Measurements from ENCODE around the gene TH.
A peak's percentile ranks its signal among the peaks of the same experiment; 100 is the strongest.
"Not testable (repeated sequence)": the region's sequence is repeated elsewhere in the genome, so short reads cannot be mapped to it uniquely, and the experiment has no call there.

TH gene

GRCh38 chr11:2179516-2179915 lies 7.9 kb upstream of the TH start:
- no peak for DNase-seq (ENCODE audit: extremely low read depth in 1 of 2, low read depth in 1 of 2)

- no peak for DNase-seq (ENCODE audit: extremely low read depth in 1 of 2, low read depth in 1 of 2)
These were observed 7.4 kb upstream of the TH start for GRCh38 chr11:2178906-2179494.

- not testable (repeated sequence) for DNase-seq (ENCODE audit: extremely low read depth in 1 of 2, low read depth in 1 of 2)
These were observed 6.6 kb upstream of the TH start for GRCh38 chr11:2178055-2178773.

GRCh38 chr11:2177076-2177475 lies 5.5 kb upstream of the TH start:
- no peak for DNase-seq (ENCODE audit: extremely low read depth in 1 of 2, low read depth in 1 of 2)

GRCh38 chr11:2176389-2176900 lies 4.8 kb upstream of the TH start:
- no peak for DNase-seq (ENCODE audit: extremely low read depth in 1 of 2, low read depth in 1 of 2)

GRCh38 chr11:2175659-2176058 lies 4.0 kb upstream of the TH start:
- no peak for DNase-seq (ENCODE audit: extremely low read depth in 1 of 2, low read depth in 1 of 2)

- DNase-seq (ENCODE audit: extremely low read depth in 1 of 2, low read depth in 1 of 2), result no peak
These were observed 2.7 kb upstream of the TH start for GRCh38 chr11:2174361-2174760.

- no peak for DNase-seq (ENCODE audit: extremely low read depth in 1 of 2, low read depth in 1 of 2)
These were observed 2.1 kb upstream of the TH start for GRCh38 chr11:2173761-2174160.

- no peak for DNase-seq (ENCODE audit: extremely low read depth in 1 of 2, low read depth in 1 of 2)
These were observed 1.6 kb upstream of the TH start for GRCh38 chr11:2173150-2173693.

GRCh38 chr11:2172676-2173075 lies 1.1 kb upstream of the TH start:
- DNase-seq (ENCODE audit: extremely low read depth in 1 of 2, low read depth in 1 of 2), result no peak

- DNase-seq (ENCODE audit: extremely low read depth in 1 of 2, low read depth in 1 of 2), result no peak
These were observed 1.7 kb downstream of the TH start for GRCh38 chr11:2169626-2170570.

GRCh38 chr11:2169005-2169378 lies 2.6 kb downstream of the TH start:
- DNase-seq (ENCODE audit: extremely low read depth in 1 of 2, low read depth in 1 of 2), result no peak

GRCh38 chr11:2168286-2169004 lies 3.2 kb downstream of the TH start:
- no peak for DNase-seq (ENCODE audit: extremely low read depth in 1 of 2, low read depth in 1 of 2)

GRCh38 chr11:2167141-2168045 lies 4.2 kb downstream of the TH start:
- no peak for DNase-seq (ENCODE audit: extremely low read depth in 1 of 2, low read depth in 1 of 2)

- peak; percentile 18 to 20 for DNase-seq (ENCODE audit: extremely low read depth in 1 of 2, low read depth in 1 of 2)
These were observed 5.3 kb downstream of the TH start for GRCh38 chr11:2166091-2166851.

GRCh38 chr11:2165571-2165970 lies 6.0 kb downstream of the TH start:
- no peak for DNase-seq (ENCODE audit: extremely low read depth in 1 of 2, low read depth in 1 of 2)

- DNase-seq (ENCODE audit: extremely low read depth in 1 of 2, low read depth in 1 of 2), result no peak
These were observed 6.6 kb downstream of the TH start for GRCh38 chr11:2164861-2165555.

- no peak for DNase-seq (ENCODE audit: extremely low read depth in 1 of 2, low read depth in 1 of 2)
These were observed 7.5 kb downstream of the TH start for GRCh38 chr11:2164081-2164480.
